HG03558 (cell line): ENCODE measurements around the gene KDM4C.
"Not testable (repeated sequence)": the region's sequence is repeated elsewhere in the genome, so short reads cannot be mapped to it uniquely, and the experiment has no call there.

ENCODE experiments used
- ATAC-seq: cut with Tn5 transposase; IDR thresholded peaks from one replicate; pipeline ENCODE4 v1.9.1; 2021; ENCODE audit warnings: moderate number of reproducible peaks; ENCODE audit not compliant: unreplicated experiment; ENCODE audit errors: extremely low read depth

Gene KDM4C

GRCh38 chr9:6794936-6795335 lies 37.2 kb downstream of the KDM4C start:
- ATAC-seq = no peak

- ATAC-seq = no peak
These were observed 45.2 kb downstream of the KDM4C start for GRCh38 chr9:6802926-6803325.

GRCh38 chr9:6805532-6805931 lies 47.8 kb downstream of the KDM4C start:
- ATAC-seq = no peak

- ATAC-seq = not testable (repeated sequence)
These were observed 48.5 kb downstream of the KDM4C start for GRCh38 chr9:6806318-6806717.

- ATAC-seq = not testable (repeated sequence)
These were observed 49.9 kb downstream of the KDM4C start for GRCh38 chr9:6807669-6808068.

- ATAC-seq = no peak
These were observed 53.7 kb downstream of the KDM4C start for GRCh38 chr9:6811436-6811835.

- ATAC-seq = no peak
These were observed 58.8 kb downstream of the KDM4C start for GRCh38 chr9:6816581-6816980.

- ATAC-seq = no peak
These were observed 60.6 kb downstream of the KDM4C start for GRCh38 chr9:6818292-6818922.

- ATAC-seq = no peak
These were observed 61.3 kb downstream of the KDM4C start for GRCh38 chr9:6819112-6819511.

- ATAC-seq = no peak
These were observed 61.8 kb downstream of the KDM4C start for GRCh38 chr9:6819529-6819928.

GRCh38 chr9:6822696-6823095 lies 64.9 kb downstream of the KDM4C start:
- ATAC-seq = no peak

- ATAC-seq = no peak
These were observed 69.8 kb downstream of the KDM4C start for GRCh38 chr9:6827439-6828145.

GRCh38 chr9:6829027-6829426 lies 71.3 kb downstream of the KDM4C start:
- ATAC-seq = no peak

- ATAC-seq = no peak
These were observed 71.8 kb downstream of the KDM4C start for GRCh38 chr9:6829536-6829935.

GRCh38 chr9:6833518-6834192 lies 75.9 kb downstream of the KDM4C start:
- ATAC-seq = no peak

- no peak for ATAC-seq
These were observed 76.5 kb downstream of the KDM4C start for GRCh38 chr9:6834306-6834705.

- ATAC-seq = no peak
These were observed 80.4 kb downstream of the KDM4C start for GRCh38 chr9:6838158-6838557.

GRCh38 chr9:6842584-6842947 lies 84.8 kb downstream of the KDM4C start:
- ATAC-seq = no peak

GRCh38 chr9:6843742-6844141 lies 86.0 kb downstream of the KDM4C start:
- ATAC-seq = no peak

- ATAC-seq = no peak
These were observed 86.5 kb downstream of the KDM4C start for GRCh38 chr9:6844267-6844666.

- no peak for ATAC-seq
These were observed 87.5 kb downstream of the KDM4C start for GRCh38 chr9:6845128-6845826.
